ENCODE data around the gene NACC2.

Gene NACC2

GRCh38 chr9:136020206-136020605 lies 74.9 kb downstream of the NACC2 start:
- no peak for DNase-seq

- DNase-seq, result no peak
Observed at GRCh38 chr9:136019681-136020060, 75.4 kb downstream of the NACC2 start.

GRCh38 chr9:136019041-136019680 lies 75.9 kb downstream of the NACC2 start:
- no peak for DNase-seq

- DNase-seq, result no peak
Observed at GRCh38 chr9:136018257-136019031, 76.6 kb downstream of the NACC2 start.

- DNase-seq, result no peak
Observed at GRCh38 chr9:136017289-136018190, 77.5 kb downstream of the NACC2 start.

- DNase-seq, result no peak
Observed at GRCh38 chr9:136016572-136017288, 78.4 kb downstream of the NACC2 start.

GRCh38 chr9:136015656-136016571 lies 79.2 kb downstream of the NACC2 start:
- no peak for DNase-seq

- DNase-seq, result no peak
Observed at GRCh38 chr9:136014924-136015633, 80.0 kb downstream of the NACC2 start.

- no peak for DNase-seq
Observed at GRCh38 chr9:136014147-136014923, 80.8 kb downstream of the NACC2 start.

GRCh38 chr9:136013524-136014034 lies 81.5 kb downstream of the NACC2 start:
- DNase-seq, result no peak

- DNase-seq, result no peak
Observed at GRCh38 chr9:136013116-136013515, 82.0 kb downstream of the NACC2 start.

GRCh38 chr9:136012651-136013050 lies 82.4 kb downstream of the NACC2 start:
- DNase-seq, result no peak

- no peak for DNase-seq
Observed at GRCh38 chr9:136011703-136012496, 83.2 kb downstream of the NACC2 start.

GRCh38 chr9:136011376-136011702 lies 83.8 kb downstream of the NACC2 start:
- DNase-seq, result no peak

- DNase-seq, result no peak
Observed at GRCh38 chr9:136010615-136011361, 84.3 kb downstream of the NACC2 start.

- no peak for DNase-seq
Observed at GRCh38 chr9:136010176-136010575, 84.9 kb downstream of the NACC2 start.

GRCh38 chr9:136009516-136009915 lies 85.6 kb downstream of the NACC2 start:
- no peak for DNase-seq

GRCh38 chr9:136008693-136008997 lies 86.4 kb downstream of the NACC2 start:
- no peak for DNase-seq
